HG02885 (cell line): ENCODE data around the gene SEC24A.
"Not testable (repeated sequence)": the region's sequence is repeated elsewhere in the genome, so short reads cannot be mapped to it uniquely, and the experiment has no call there.

Source experiments
- ATAC-seq: cut with Tn5 transposase; IDR thresholded peaks from one replicate; pipeline ENCODE4 v1.9.1; 2021; ENCODE audit warnings: mild to moderate bottlenecking; ENCODE audit not compliant: unreplicated experiment, poor library complexity

SEC24A gene

DNA sequence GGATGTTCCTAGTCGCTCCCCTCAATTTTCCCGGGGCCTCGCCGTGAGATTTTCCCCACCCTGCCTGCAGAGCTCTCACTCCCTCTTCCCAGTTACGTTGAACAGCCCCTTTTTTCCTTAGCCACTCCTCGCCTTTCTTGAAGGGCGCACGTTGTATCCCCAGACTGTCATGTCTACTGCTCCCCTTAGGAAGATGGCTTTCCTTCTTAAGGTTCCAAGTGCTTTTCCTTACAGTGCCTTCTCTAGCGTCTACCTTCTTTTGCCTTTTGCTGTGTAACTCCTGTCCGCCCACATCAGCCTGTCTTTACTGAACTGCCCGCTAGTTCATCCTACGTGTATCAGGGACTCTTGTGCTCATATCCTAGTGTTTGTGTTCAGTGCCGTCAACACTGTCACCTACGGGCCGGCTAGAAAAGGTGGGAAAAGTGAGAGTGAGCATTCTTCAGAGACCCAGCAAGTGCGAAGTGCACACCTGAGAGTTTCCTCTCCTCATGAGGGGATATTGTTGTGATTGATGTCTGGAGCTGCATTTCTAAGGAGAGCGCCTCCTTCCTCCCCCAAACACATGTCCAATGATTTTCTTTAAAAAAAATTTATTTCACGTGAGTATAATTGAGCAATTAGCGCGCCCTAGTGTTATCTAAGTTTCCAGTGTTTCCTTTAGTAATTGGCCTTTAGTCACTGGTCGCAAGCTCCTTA is 90.5 kb downstream of the SEC24A start:
- no peak for ATAC-seq

DNA sequence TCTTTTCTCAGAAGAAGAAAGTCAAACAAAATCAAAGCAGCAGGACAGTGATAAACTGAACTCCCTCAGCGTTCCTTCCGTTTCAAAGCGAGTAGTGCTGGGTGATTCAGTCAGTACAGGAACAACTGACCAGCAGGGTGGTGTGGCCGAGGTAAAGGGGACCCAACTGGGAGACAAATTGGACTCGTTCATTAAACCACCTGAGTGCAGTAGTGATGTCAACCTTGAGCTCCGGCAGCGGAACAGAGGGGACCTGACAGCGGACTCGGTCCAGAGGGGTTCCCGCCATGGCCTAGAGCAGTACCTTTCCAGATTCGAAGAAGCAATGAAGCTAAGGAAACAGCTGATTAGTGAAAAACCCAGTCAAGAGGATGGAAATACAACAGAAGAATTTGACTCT is 92.5 kb downstream of the SEC24A start:
- no peak for ATAC-seq

DNA sequence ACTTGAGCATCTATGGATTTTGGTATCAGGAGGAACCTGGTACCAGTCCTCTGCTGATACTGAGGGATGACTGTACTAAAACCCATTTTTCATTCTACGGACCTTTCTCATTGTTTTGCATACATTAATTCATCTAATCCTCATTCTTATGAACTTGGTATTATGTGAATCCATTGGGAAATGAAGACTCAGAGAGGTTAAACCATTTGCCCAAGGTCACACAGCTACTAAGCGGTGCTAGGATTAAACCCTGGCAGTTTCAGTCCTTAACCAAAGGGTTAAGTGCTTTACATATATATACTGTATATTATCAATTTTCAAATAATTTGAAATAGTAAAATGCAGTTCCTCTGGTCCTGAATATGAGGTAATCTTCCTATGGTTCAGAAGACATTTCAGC is 93.5 kb downstream of the SEC24A start:
- no peak for ATAC-seq

DNA sequence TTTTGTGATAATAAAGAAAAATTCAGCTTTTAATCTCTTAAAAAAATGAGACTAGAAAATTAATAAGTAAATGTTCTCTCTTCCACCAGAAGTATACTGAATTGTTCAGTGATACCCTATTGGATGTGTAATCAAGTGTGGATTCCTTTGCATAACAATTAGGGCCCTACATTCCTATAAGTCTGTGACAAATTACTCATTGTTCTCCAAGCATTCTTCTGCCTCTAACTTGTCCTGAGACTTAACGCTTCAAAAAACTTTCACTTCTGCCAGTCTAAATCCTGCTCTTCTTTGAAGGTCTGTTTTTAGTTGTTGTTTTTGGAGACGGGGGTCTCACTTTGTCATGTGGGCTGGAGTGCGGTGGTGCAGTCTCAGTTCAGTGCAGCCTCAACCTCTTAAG is 100.8 kb downstream of the SEC24A start:
- no peak for ATAC-seq

DNA sequence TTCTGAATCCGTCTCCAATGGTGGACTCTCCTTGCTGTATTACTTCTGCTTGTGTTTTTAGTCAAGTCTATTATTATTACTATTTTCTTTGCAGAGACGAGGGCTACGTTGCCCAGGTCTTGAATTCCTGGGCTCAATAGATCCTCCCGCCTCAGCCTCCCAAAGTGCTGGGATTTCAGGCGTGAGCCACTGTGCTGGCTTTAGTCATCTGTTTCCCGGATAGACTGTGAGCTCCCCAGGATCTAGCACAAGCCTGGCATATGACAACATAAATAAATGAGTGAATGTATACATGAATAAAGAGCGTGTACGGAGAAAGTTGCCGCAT is 109.6 kb downstream of the SEC24A start:
- ATAC-seq = no peak

DNA sequence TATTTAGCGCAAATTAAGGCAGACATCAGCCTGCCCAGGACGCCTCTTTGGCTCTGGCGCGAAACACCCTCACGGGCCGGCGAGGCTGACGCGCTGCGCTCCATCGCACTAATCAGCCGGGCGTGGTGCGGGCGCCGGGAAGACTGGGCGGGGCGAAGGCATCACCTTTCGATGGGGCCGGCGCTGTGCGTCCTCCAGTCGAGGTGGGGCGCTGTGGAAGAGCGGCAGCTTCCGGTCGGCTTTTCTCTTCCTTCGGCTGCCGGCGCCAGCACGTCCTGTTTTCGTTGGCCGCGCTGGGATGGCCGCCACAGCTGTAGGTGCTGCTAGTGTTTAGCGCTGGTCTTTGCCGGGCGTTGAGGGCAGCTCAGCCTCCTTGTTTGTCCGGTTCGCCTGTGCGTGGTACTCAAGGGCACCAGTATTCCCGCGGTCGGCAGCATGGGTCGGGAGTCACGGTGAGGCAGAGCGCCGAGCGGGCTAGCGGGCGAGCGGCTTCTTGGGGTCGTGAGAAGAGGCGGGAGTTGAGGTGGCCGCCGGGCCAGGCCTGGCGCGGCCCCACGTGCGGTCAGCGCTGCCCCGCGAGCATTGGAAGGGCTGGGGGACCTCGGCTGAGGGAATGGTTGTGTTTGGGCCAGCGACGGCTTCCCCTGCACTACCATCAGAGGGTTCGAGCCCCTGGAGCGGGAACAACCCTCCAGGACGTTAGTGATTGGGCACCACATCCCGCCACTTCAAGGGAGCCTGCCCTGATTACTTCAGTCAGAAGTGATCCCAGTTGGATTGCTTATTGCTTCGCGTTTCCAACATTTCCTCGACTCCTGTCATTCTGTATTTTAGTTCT is 110.1 kb downstream of the SEC24A start, which contains the start of gene DDX46:
Gene DDX46 (plus strand): TSS at position 276 of the 838 bp plus-strand sequence. CDS start 160 bp downstream, at position 436.
- peak; percentile 97 for ATAC-seq

DNA sequence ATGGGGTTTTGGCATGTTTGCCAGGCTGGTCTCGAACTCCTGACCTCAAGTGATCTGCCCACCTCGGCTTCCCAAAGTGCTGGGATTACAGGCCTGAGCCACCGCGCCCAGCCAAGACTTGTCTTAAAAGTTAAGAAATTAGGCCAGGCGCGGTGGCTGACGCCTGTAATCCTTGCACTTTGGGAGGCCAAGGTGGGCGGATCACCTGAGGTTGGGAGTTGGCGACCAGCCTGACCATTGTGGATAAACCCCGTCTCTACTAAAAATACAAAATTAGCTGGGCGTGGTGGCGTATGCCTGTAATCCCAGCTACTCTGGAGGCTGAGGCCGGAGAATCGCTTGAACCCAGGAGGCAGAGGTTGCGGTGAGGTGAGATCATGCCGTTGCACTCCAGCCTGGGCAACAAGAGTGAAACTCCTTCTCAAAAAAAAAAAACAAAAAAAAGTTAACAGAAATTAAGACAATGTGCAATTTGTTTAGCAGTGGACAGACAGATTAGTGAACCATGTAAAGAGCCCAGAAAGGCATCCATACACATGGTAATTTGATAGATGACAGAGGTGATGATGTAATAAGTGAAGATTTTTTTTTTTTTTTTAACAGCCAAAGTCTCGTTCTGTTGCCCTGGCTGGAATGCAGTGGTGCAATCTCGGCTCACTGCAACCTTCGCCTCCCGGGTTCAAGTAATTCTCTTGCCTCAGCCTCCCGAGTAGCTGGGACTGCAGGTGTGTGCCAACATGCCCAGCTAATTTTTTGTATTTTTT is 119.1 kb downstream of the SEC24A start:
- ATAC-seq = not testable (repeated sequence)

DNA sequence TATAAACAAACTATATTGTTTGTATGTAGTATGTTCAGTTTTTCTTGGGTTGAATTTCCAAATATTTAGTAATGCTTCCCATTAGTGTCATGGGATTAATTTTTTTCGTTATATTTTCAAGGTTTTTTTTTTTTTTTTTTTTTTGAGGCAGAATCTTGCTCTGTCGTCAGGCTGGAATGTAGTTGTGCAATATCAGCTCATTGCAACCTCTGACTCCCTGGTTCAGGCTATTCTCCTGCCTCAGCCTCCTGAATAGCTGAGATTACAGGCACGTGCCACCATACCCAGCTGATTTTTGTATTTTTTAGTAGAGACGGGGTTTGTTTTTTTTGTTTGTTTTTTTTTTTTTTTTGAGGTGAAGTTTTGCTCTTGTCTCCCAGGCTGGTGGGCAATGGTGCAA is 120.6 kb downstream of the SEC24A start:
- no peak for ATAC-seq

DNA sequence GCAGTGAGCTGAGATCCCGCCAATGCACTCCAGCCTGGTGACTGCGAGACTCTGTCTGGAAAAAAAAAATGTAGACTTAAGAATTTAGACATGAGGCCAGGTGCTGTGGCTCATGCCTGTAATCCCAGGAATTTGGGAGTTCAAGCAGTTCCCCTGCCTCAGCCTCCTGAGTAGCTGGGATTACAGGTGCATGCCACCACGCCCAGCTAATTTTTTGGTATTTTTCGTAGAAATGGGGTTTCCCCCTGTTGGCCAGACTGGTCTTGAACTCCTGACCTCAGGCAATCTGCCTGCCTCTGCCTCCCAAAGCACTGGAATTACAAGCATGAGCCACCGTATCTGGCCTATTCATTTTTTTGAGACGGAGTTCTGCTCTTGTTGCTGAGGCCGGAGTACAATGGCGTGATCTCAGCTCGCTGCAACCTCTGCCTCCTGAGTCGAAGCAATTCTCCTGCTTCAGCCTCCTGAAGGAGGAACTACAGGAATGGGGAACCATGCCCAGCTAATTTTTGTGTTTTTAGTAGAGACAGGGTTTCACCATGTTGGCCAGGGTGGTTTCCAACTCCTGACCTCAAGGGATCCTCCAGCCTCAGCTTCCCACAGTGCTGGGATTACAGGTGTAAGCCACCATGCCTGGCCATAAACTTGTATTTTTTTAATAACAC is 124.0 kb downstream of the SEC24A start:
- ATAC-seq = no peak

DNA sequence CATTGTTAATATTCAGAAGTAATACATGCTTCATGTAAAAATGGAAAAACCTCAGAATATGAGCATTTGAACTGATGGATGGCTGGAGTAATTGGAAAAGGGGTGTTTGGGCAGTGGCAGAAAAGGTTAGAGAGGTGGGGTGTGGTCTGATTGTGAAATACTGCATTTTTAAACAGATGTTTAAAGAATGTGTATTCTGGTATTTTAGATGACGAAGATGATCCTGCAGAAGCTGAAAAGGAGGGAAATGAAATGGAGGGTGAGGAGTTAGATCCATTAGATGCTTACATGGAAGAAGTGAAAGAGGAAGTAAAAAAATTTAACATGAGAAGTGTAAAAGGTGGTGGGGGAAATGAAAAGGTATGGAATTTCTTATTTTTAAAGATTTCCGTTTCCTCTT is 128.8 kb downstream of the SEC24A start:
- no peak for ATAC-seq
